GM12878 (cell line): ENCODE data around the gene RNF220. TPM values are rescaled to one million over a fixed set of nuclear protein-coding genes. Genes with fewer than 3 reads are reported as not detected.

Source experiments
- ATAC-seq: fragments of 200-7000 bp; cut with Tn5 transposase; 3 replicates; pipeline ENCODE4 v1.9.1; 2020; ENCODE audit warnings: mild to moderate bottlenecking, moderate library complexity
- Bru-seq: library from RNA; stranded (reverse); fragments of 400-500 nt; gene quantifications from one replicate; lab custom pipeline; 2021; lab: Mats Ljungman, UMichigan
- BruChase-seq, 2 experiments: library from RNA; stranded (reverse); fragments of 400-500 nt; gene quantifications; one replicate each; lab custom pipeline; 2021; lab: Mats Ljungman, UMichigan
- BruUV-seq: library from RNA; stranded (reverse); fragments of 400-500 nt; replicated peaks from 2 replicates; lab custom pipeline; 2021; lab: Mats Ljungman, UMichigan
- CTCF ChIA-PET: fragments of 300-600 bp; sonication (Branson Sonifier 250); formaldehyde crosslinking; extraction: SDS; loops from one replicate; lab custom pipeline; 2021; ENCODE audit warnings: inconsistent platforms; lab: Yijun Ruan, JAX
- POLR2A ChIA-PET: fragments of 350-600 bp; formaldehyde crosslinking; extraction: SDS; loops from one replicate; lab custom pipeline; 2021; ENCODE audit warnings: inconsistent platforms; lab: Charles Lee
- RAD21 ChIA-PET: fragments of 300-600 bp; sonication (Branson Sonifier 250); formaldehyde crosslinking; loops from one replicate; lab custom pipeline; 2023; ENCODE audit warnings: antibody characterized with exemption; ENCODE audit not compliant: unreplicated experiment; lab: Charles Lee
- SMC1A ChIA-PET: fragments of 300-600 bp; sonication (Branson Sonifier 250); formaldehyde crosslinking; loops from one replicate; lab custom pipeline; 2023; ENCODE audit not compliant: unreplicated experiment, uncharacterized antibody; lab: Charles Lee
- DNase-seq: peaks from one replicate; pipeline ENCODE4 v3.0.0-alpha.2; 2011; ENCODE audit warnings: low read depth, low spot score
- FAIRE-seq: peaks from 3 replicates; lab custom pipeline; 2011; peaks lifted over from hg19 to GRCh38; lab: Jason Lieb, UNC
- H2AFZ ChIP-seq: 2 replicates; pipeline ENCODE4 v1.6.0; 2011; ENCODE audit warnings: low read depth, low read length, control low read depth; ENCODE audit not compliant: control insufficient read depth
- H3K27ac ChIP-seq: 2 replicates; pipeline ENCODE4 v1.5.1; 2011; ENCODE audit warnings: control low read depth; ENCODE audit not compliant: control insufficient read depth, insufficient read depth
- H3K27me3 ChIP-seq, 2 experiments: replicated peaks in 1 of 2; 2 replicates each; pipeline versions ENCODE4 v1.6.0 to v1.6.1; 2011; ENCODE audit warnings: low read length in 1 of 2; ENCODE audit not compliant: control insufficient read depth in 2 of 2, insufficient read depth in 2 of 2
- H3K36me3 ChIP-seq, 2 experiments: 2 replicates each; pipeline ENCODE4 v1.5.1; 2011; ENCODE audit warnings: low read length in 1 of 2; ENCODE audit not compliant: control insufficient read depth in 2 of 2, insufficient read depth in 2 of 2
- H3K4me1 ChIP-seq: 2 replicates; pipeline ENCODE4 v1.6.1; 2011; ENCODE audit warnings: mild to moderate bottlenecking, low read length, moderate library complexity, mixed read lengths; ENCODE audit not compliant: control insufficient read depth, insufficient read depth
- H3K4me2 ChIP-seq: 2 replicates; pipeline ENCODE4 v1.6.0; 2011; ENCODE audit warnings: control low read depth; ENCODE audit not compliant: control insufficient read depth, insufficient read depth
- H3K4me3 ChIP-seq: fragments of 200-600 bp; sonication (generic); 2 replicates; pipeline ENCODE4 v1.5.1; 2016
- H3K79me2 ChIP-seq: 2 replicates; pipeline ENCODE4 v1.6.0; 2011; ENCODE audit warnings: low read length; ENCODE audit not compliant: control insufficient read depth, insufficient read depth
- H3K9ac ChIP-seq: 2 replicates; pipeline ENCODE4 v1.8.0; 2011; ENCODE audit warnings: low read length, control low read depth, mixed read lengths; ENCODE audit not compliant: control insufficient read depth, insufficient read depth
- H3K9me3 ChIP-seq: replicated peaks from 3 replicates; pipeline ENCODE4 v1.5.1; 2011; ENCODE audit warnings: mild to moderate bottlenecking, low read length; ENCODE audit not compliant: control insufficient read depth, insufficient read depth
- H4K20me1 ChIP-seq: 2 replicates; pipeline ENCODE4 v1.6.0; 2011; ENCODE audit not compliant: control insufficient read depth, insufficient read depth
- ELK1 ChIP-seq: IDR thresholded peaks from 2 replicates; pipeline ENCODE4 v1.6.1; 2012; ENCODE audit warnings: low read depth, low read length, improper control_type of control experiment
- EZH2 ChIP-seq: IDR thresholded peaks from 2 replicates; pipeline ENCODE4 v1.6.1; 2012; ENCODE audit warnings: low read depth, mild to moderate bottlenecking, control low read depth, inconsistent platforms, low read length, borderline replicate concordance; ENCODE audit not compliant: control insufficient read depth
- HCFC1 ChIP-seq: fragments of 150-350 bp; IDR thresholded peaks from 2 replicates; pipeline ENCODE4 v1.6.1; 2014; ENCODE audit warnings: low read length
- POU2F2 ChIP-seq: IDR thresholded peaks from 3 replicates; pipeline ENCODE4 v1.6.1; 2011; ENCODE audit warnings: low read depth, mild to moderate bottlenecking, low read length, borderline replicate concordance
- SIX5 ChIP-seq: IDR thresholded peaks from 2 replicates; pipeline ENCODE4 v1.6.1; 2011; ENCODE audit warnings: mild to moderate bottlenecking, low read depth, low read length, moderate library complexity; ENCODE audit not compliant: severe bottlenecking
- SUZ12 ChIP-seq: fragments of 200-600 bp; sonication (generic); IDR thresholded peaks from one replicate; pipeline ENCODE4 v1.6.1; 2018; ENCODE audit warnings: antibody characterized with exemption, mild to moderate bottlenecking; ENCODE audit not compliant: unreplicated experiment
- TCF3 ChIP-seq: IDR thresholded peaks from 2 replicates; pipeline ENCODE4 v1.6.1; 2012; ENCODE audit warnings: low read depth, mild to moderate bottlenecking, low read length, borderline replicate concordance; ENCODE audit not compliant: insufficient read depth
- WGBS: methylation state at CpG from one replicate; pipeline ENCODE4 v1.1.6; 2016; ENCODE audit warnings: low lambda C conversion rate; ENCODE audit not compliant: insufficient replicate concordance, insufficient coverage; ENCODE audit errors: missing lambda C conversion rate; 5-methylcytosine and 5-hydroxymethylcytosine counted together
- in situ Hi-C: fragments of 300-500 bp; cut with MboI; formaldehyde crosslinking; loops from 9 replicates; pipeline ENCODE4 v1.14.3; 2018; ENCODE audit warnings: mixed read lengths
- intact Hi-C: fragments of 100-400 bp; cut with micrococcal nuclease; formaldehyde crosslinking; loops from one replicate; pipeline ENCODE4 v1.14.2; 2022; ENCODE audit not compliant: unreplicated experiment
- long read RNA-seq, 2 experiments: library from polyadenylated mRNA; unstranded; transcript quantifications; one replicate each; pipeline ENCODE4 v2.0.0, GENCODE V29; 2019 to 2020
- polyA minus RNA-seq, 3 experiments: library from RNA; depleted of rRNA, polyadenylated mRNA; stranded (reverse); fragments of >200 nt; gene quantifications; 2 replicates each; pipeline ENCODE4 v1.2.3, GENCODE V29; 2011
- polyA plus RNA-seq, 11 experiments: library from polyadenylated mRNA; depleted of rRNA in 4 of 11; unstranded in 6 of 11; stranded (reverse) in 5 of 11; fragments of >200 nt; fragmentation: Nextera tagmentation in 4 of 11; fragmentation: Illumina TruSeq in 1 of 11; extraction: Ambion mirVana in 4 of 11; extraction: Trizol in 1 of 11; gene quantifications; 1 replicate in 1 of 11; 2 replicates in 10 of 11; pipeline versions ENCODE4 v1.2.1 to v1.2.3, GENCODE V29; 2011 to 2016; ENCODE audit warnings: inconsistent platforms in 2 of 11, missing spikeins in 2 of 11, low read depth in 1 of 11
- total RNA-seq, 4 experiments: library from RNA; depleted of rRNA in 3 of 4; stranded (reverse); fragments of >200 nt in 3 of 4; fragmentation: Illumina TruSeq in 1 of 4; extraction: Trizol in 1 of 4; gene quantifications; 2 replicates each; pipeline versions ENCODE4 v1.2.1 to v1.2.3, GENCODE V29; 2013 to 2021

RNF220 gene
- 42.0 and 50.1 TPM in 2 replicates for total RNA-seq (2013; cell fraction: nucleolus; rRNA removed)
- 70.0 TPM in 2 replicates for total RNA-seq (2014; rRNA removed)
- 46.7 and 51.3 TPM in 2 replicates for total RNA-seq (2014; rRNA removed; fragmentation: Illumina TruSeq; extraction: Trizol)
- total RNA-seq (2021): 72.2 and 76.1 TPM in 2 replicates
- 28.7 TPM for polyA plus RNA-seq (2011; ENCODE audit: low read depth)
- polyA plus RNA-seq (2011; rRNA removed): 35.3 and 49.4 TPM in 2 replicates
- 62.9 and 63.9 TPM in 2 replicates for polyA plus RNA-seq (2011; cell fraction: cytosol; rRNA removed)
- polyA plus RNA-seq (2011; cell fraction: nucleus; rRNA removed): 86.1 and 91.3 TPM in 2 replicates
- polyA plus RNA-seq (2012): 47.8 and 79.5 TPM in 2 replicates
- polyA plus RNA-seq (2014; fragmentation: Illumina TruSeq; extraction: Trizol): 50.0 and 75.3 TPM in 2 replicates
- polyA plus RNA-seq (2014; fragmentation: Nextera tagmentation; extraction: Ambion mirVana): 10 to 100 TPM in 1 of 2 experiments, 1 to 10 TPM in 1; 4.6 to 13.6 TPM
- polyA plus RNA-seq (2014; rRNA removed): 84.1 and 84.7 TPM in 2 replicates
- 10 to 100 TPM; 51.2 to 56.1 TPM for polyA plus RNA-seq (2016; fragmentation: Nextera tagmentation; extraction: Ambion mirVana)
- 30.3 and 33.9 TPM in 2 replicates for polyA minus RNA-seq (2011; rRNA and poly(A)+ RNA removed)
- 13.8 and 14.7 TPM in 2 replicates for polyA minus RNA-seq (2011; cell fraction: cytosol; rRNA and poly(A)+ RNA removed)
- 9.9 and 17.9 TPM in 2 replicates for polyA minus RNA-seq (2011; cell fraction: nucleus; rRNA and poly(A)+ RNA removed)
- percentile 48 among the genes with signal in this experiment for Bru-seq, nascent RNA
- percentile 43 among the genes with signal in this experiment for BruChase-seq, experiment 1, labeled RNA remaining after a 6-hour chase
- BruChase-seq, experiment 2, labeled RNA remaining after a 2-hour chase: percentile 45 among the genes with signal in this experiment
- long read RNA-seq, experiment 1, partial matches to known transcripts: 0 of 3 reads
- long read RNA-seq, experiment 1, other reads (novel, unspliced or antisense): 3 of 3 reads
- long read RNA-seq, experiment 2, partial matches to known transcripts: 0 of 3 reads
- long read RNA-seq, experiment 2, other reads (novel, unspliced or antisense): 3 of 3 reads

- CTCF ChIA-PET: no interaction called here
- POLR2A ChIA-PET: no interaction called here
- ATAC-seq (peak; percentile 65), DNase-seq (no peak), FAIRE-seq (no peak)
- Histone ChIP-seq H3K9ac (no peak within 1 kb of the TSS), H4K20me1 (no peaks in the 10 kb centered on the region), H3K4me2 (peak within 1 kb of the TSS; percentile 52), H3K4me3 (peak within 1 kb of the TSS; percentile 45; the same call in 1 of the 2 replicates), H3K27ac (no peak within 1 kb of the TSS), H3K9me3 (no peaks in the 10 kb centered on the region), H2AFZ (peak within 1 kb of the TSS; percentile 43), H3K4me1 (no peaks in the 10 kb centered on the region), H3K27me3 (peaks cover 22 to 44% of the 10 kb centered on the region in 2 experiments), H3K79me2 (no peaks in the 10 kb centered on the region), H3K36me3 (no peaks in the 10 kb centered on the region)
- SMC1A ChIA-PET: no interaction called here
- BruUV-seq: no TSS peak
- WGBS: 6% methylated on average over 45 of the region's 55 CpGs
- intact Hi-C loops: no loop called here
- no peak for TF ChIP-seq ELK1
- peak; percentile 50 for TF ChIP-seq HCFC1
- 0 out of 2 replicates have a peak, but pooled peaks have one; percentile 12 for TF ChIP-seq EZH2
- TF ChIP-seq SIX5: peak; percentile 42
- peak; percentile 99 for TF ChIP-seq SUZ12
- peak; percentile 91; the same call in 2 of the 3 replicates for TF ChIP-seq POU2F2
- TF ChIP-seq TCF3: no peak
- in situ Hi-C loops: no loop called here
- RAD21 ChIA-PET: no interaction called here
Measured at GRCh38 chr1:44405031-44405797, at the start of gene RNF220. RNF220 (plus strand) TSS chr1:44405255.
